Tibial nerve (tissue), 4 donors: ENCODE results near the gene IGF2R.

Source experiments
- CTCF ChIP-seq, 5 experiments: fragments of 200-600 bp in 3 of 5; fragments of 450-650 bp in 2 of 5; sonication (generic) in 3 of 5; IDR thresholded peaks; one replicate each; pipeline ENCODE4 v1.5.1; 2016 to 2019; ENCODE audit warnings: antibody characterized with exemption in 5 of 5, mild to moderate bottlenecking in 3 of 5, moderate library complexity in 2 of 5
- EP300 ChIP-seq, 2 donors: sonication (generic); formaldehyde crosslinking; IDR thresholded peaks; one replicate each; pipeline ENCODE4 v1.6.1; 2017; ENCODE audit warnings: antibody characterized with exemption in 2 of 2, mild to moderate bottlenecking in 1 of 2
- POLR2A ChIP-seq, 2 donors: fragments of 450-650 bp; IDR thresholded peaks; one replicate each; pipeline ENCODE4 v1.6.1; 2017; ENCODE audit warnings: antibody characterized with exemption in 2 of 2, mild to moderate bottlenecking in 2 of 2, moderate library complexity in 2 of 2

- TF ChIP-seq CTCF (IDR thresholded peaks at IDR 0.05) (no peak), POLR2A (IDR thresholded peaks at IDR 0.05) (no peak), EP300 (IDR thresholded peaks at IDR 0.05) (no peak)
Measured at GRCh38 chr6:160132776-160133338, 164.0 kb downstream of the IGF2R start.
